PC-9 (cell line): Measurements from ENCODE around the gene PPP3R1. TPM values are rescaled to one million over a fixed set of nuclear protein-coding genes. Genes with fewer than 3 reads are reported as not detected.

Source experiments
- BruUV-seq: library from RNA; stranded (reverse); fragments of 400-500 nt; replicated peaks from 2 replicates; lab custom pipeline; 2021; lab: Mats Ljungman, UMichigan
- CTCF ChIA-PET: fragments of 300-600 bp; sonication (Branson Sonifier 250); formaldehyde crosslinking; loops from one replicate; lab custom pipeline; 2022; ENCODE audit warnings: antibody characterized with exemption; lab: Charles Lee
- POLR2A ChIA-PET: fragments of 300-600 bp; sonication (Branson Sonifier 250); formaldehyde crosslinking; loops from one replicate; lab custom pipeline; 2022; ENCODE audit warnings: antibody characterized with exemption; ENCODE audit not compliant: unreplicated experiment; lab: Charles Lee
- DNase-seq, 2 experiments: peaks; one replicate each; pipeline versions ENCODE4 v3.0.0 to v3.0.0-alpha.2; 2015 to 2022; ENCODE audit warnings: mixed read lengths in 1 of 2
- H2AFZ ChIP-seq: fragments of 200-600 bp; sonication (generic); 2 replicates; pipeline ENCODE4 v1.8.1; 2017; ENCODE audit warnings: antibody characterized with exemption
- H3F3A ChIP-seq: fragments of 200-600 bp; sonication (generic); 2 replicates; pipeline ENCODE4 v1.8.1; 2017; ENCODE audit warnings: antibody characterized with exemption, mild to moderate bottlenecking, low read depth; ENCODE audit not compliant: insufficient read depth
- H3K27ac ChIP-seq: fragments of 200-600 bp; sonication (generic); 2 replicates; pipeline ENCODE4 v1.6.1; 2016; ENCODE audit warnings: mixed run types
- H3K27me3 ChIP-seq: fragments of 200-600 bp; sonication (generic); 2 replicates; pipeline ENCODE4 v1.6.1; 2016; ENCODE audit warnings: low read depth, mixed run types; ENCODE audit not compliant: insufficient read depth
- H3K36me3 ChIP-seq: fragments of 200-600 bp; sonication (generic); 2 replicates; pipeline ENCODE4 v1.6.1; 2016; ENCODE audit warnings: low read depth, mixed run types
- H3K4me1 ChIP-seq: fragments of 200-600 bp; sonication (generic); replicated peaks from 2 replicates; pipeline ENCODE4 v1.6.1; 2016; ENCODE audit warnings: mixed run types; ENCODE audit not compliant: insufficient read depth
- H3K4me2 ChIP-seq: fragments of 200-600 bp; sonication (generic); 2 replicates; pipeline ENCODE4 v1.6.1; 2017; ENCODE audit warnings: mixed run types
- H3K4me3 ChIP-seq: fragments of 200-600 bp; sonication (generic); 2 replicates; pipeline ENCODE4 v1.6.1; 2016; ENCODE audit warnings: mixed run types
- H3K79me2 ChIP-seq: fragments of 200-600 bp; sonication (generic); 2 replicates; pipeline ENCODE4 v1.6.1; 2017; ENCODE audit warnings: low read depth, mixed run types
- H3K9me2 ChIP-seq: fragments of 200-600 bp; sonication (generic); 2 replicates; pipeline ENCODE4 v1.8.1; 2017; ENCODE audit warnings: mild to moderate bottlenecking; ENCODE audit not compliant: insufficient read depth
- H3K9me3 ChIP-seq: fragments of 200-600 bp; sonication (generic); 2 replicates; pipeline ENCODE4 v1.8.1; 2016; ENCODE audit warnings: low read depth; ENCODE audit not compliant: insufficient read depth
- H4K20me1 ChIP-seq: fragments of 200-600 bp; sonication (generic); 2 replicates; pipeline ENCODE4 v1.8.1; 2017; ENCODE audit not compliant: insufficient read depth
- CTCF ChIP-seq: fragments of 200-600 bp; sonication (generic); conservative IDR thresholded peaks from 2 replicates; pipeline ENCODE4 v1.6.1; 2017; ENCODE audit warnings: mixed run types, antibody characterized with exemption, mild to moderate bottlenecking, moderate library complexity
- EZH2 ChIP-seq: fragments of 200-600 bp; sonication (generic); IDR thresholded peaks from 2 replicates; pipeline ENCODE4 v1.8.0; 2017; ENCODE audit warnings: antibody characterized with exemption, low read depth
- intact Hi-C: fragments of 100-400 bp; cut with micrococcal nuclease; formaldehyde crosslinking; loops from one replicate; pipeline ENCODE4 v1.10.0; 2022; ENCODE audit not compliant: unreplicated experiment
- total RNA-seq: library from RNA; stranded (reverse); gene quantifications from 2 replicates; pipeline ENCODE4 v1.2.3, GENCODE V29; 2021

The PPP3R1 gene
- total RNA-seq, 1 experiment from 2014 or later, result 67.5 TPM

- 0 out of 2 replicates have a peak, but pooled peaks have one; percentile 27 for TF ChIP-seq CTCF
- no peak for TF ChIP-seq EZH2
- Histone ChIP-seq H3K4me2 (no peak overlapping the region), H3K4me1 (no peaks in the 10 kb centered on the region), H3K9me2 (no peaks in the 10 kb centered on the region), H3K27ac (no peak overlapping the region), H2AFZ (no peak overlapping the region; the same call in 1 of the 2 replicates), H3K36me3 (no peaks in the 10 kb centered on the region), H4K20me1 (no peaks in the 10 kb centered on the region), H3K9me3 (no peaks in the 10 kb centered on the region), H3K4me3 (no peak overlapping the region), H3K27me3 (no peaks in the 10 kb centered on the region), H3K79me2 (no peaks in the 10 kb centered on the region), H3F3A (no peaks in the 10 kb centered on the region)
- ChIA-PET CTCF (no interaction called here), POLR2A (no interaction called here)
- intact Hi-C loops, result loop anchor here (5.0 kb wide), 1 partner anchor 148 kb away; no protein-coding TSS in a partner anchor
- BruUV-seq, result no TSS peak
- no peak for DNase-seq
These were observed 41.9 kb upstream of the PPP3R1 start for GRCh38 chr2:68294187-68294586.

GRCh38 chr2:68293755-68294154, 41.4 kb upstream of the PPP3R1 start:
- no peak for DNase-seq
- H3K9me2 ChIP-seq, result no peaks in the 10 kb centered on the region
- no peak for TF ChIP-seq CTCF
- no peak for TF ChIP-seq EZH2
- H3K79me2 ChIP-seq, result no peaks in the 10 kb centered on the region
- H3K4me2 ChIP-seq, result no peak overlapping the region
- no peaks in the 10 kb centered on the region for H3F3A ChIP-seq
- no peak overlapping the region for H3K27ac ChIP-seq
- BruUV-seq, result no TSS peak
- POLR2A ChIA-PET, result no interaction called here
- no peaks in the 10 kb centered on the region for H3K36me3 ChIP-seq
- H2AFZ ChIP-seq, result peak overlapping the region; percentile 9; the same call in 1 of the 2 replicates
- CTCF ChIA-PET, result interaction anchor here (1.1 kb wide), 1 partner anchor 19 kb away, joined by 3 read pairs; no protein-coding TSS in a partner anchor
- no peaks in the 10 kb centered on the region for H3K9me3 ChIP-seq
- no peaks in the 10 kb centered on the region for H4K20me1 ChIP-seq
- H3K27me3 ChIP-seq, result no peaks in the 10 kb centered on the region
- H3K4me3 ChIP-seq, result no peak overlapping the region
- no peaks in the 10 kb centered on the region for H3K4me1 ChIP-seq
- intact Hi-C loops, result loop anchor here (5.0 kb wide), 1 partner anchor 149 kb away; no protein-coding TSS in a partner anchor

- H3K4me1 ChIP-seq, result no peaks in the 10 kb centered on the region
- no peak overlapping the region for H3K4me2 ChIP-seq
- no peaks in the 10 kb centered on the region for H4K20me1 ChIP-seq
- no peak overlapping the region for H3K27ac ChIP-seq
- no peaks in the 10 kb centered on the region for H3K36me3 ChIP-seq
- TF ChIP-seq EZH2, result no peak
- no peak for TF ChIP-seq CTCF
- intact Hi-C loops, result loop anchor here (5.0 kb wide), 1 partner anchor 149 kb away; no protein-coding TSS in a partner anchor
- POLR2A ChIA-PET, result no interaction called here
- no peak for DNase-seq
- H3K9me3 ChIP-seq, result no peaks in the 10 kb centered on the region
- H3K9me2 ChIP-seq, result no peaks in the 10 kb centered on the region
- CTCF ChIA-PET, result interaction anchor here (1.1 kb wide), 1 partner anchor 20 kb away, joined by 3 read pairs; no protein-coding TSS in a partner anchor
- H3K79me2 ChIP-seq, result no peaks in the 10 kb centered on the region
- no peaks in the 10 kb centered on the region for H3K27me3 ChIP-seq
- no peak overlapping the region for H3K4me3 ChIP-seq
- H3F3A ChIP-seq, result no peaks in the 10 kb centered on the region
- BruUV-seq, result no TSS peak
- no peak overlapping the region for H2AFZ ChIP-seq
These were observed 40.7 kb upstream of the PPP3R1 start for GRCh38 chr2:68293024-68293423.
